ENCODE results near the gene ZFP42.
"Not testable (repeated sequence)": the region's sequence is repeated elsewhere in the genome, so short reads cannot be mapped to it uniquely, and the experiment has no call there.

The ZFP42 gene

GRCh38 chr4:187995322-187996207, at the start of gene ZFP42:
ZFP42 (plus strand) TSS chr4:187995771; CDS start chr4:188002808, 7,037 bp downstream.
- DNase-seq = no peak

- DNase-seq = no peak
Measured at GRCh38 chr4:187961171-187961570, 34.4 kb upstream of the ZFP42 start.

DNA sequence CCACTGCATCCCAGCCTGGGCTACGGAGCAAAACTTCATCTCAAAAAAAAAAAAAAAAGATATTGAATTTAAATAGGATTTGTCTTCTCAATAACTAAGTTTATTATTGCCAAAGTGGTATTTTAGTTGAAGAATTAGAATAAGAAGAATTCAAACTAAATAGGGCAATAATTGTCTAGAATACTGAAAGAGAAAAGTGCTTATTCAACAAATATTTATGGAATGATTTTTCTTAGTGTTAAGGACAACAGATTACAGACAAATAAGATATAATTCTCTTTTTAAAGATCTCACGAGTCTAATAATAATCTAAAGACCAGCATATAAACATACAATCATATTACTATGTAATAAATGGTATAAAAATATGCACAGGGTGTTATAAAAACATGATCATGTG, 33.6 kb upstream of the ZFP42 start:
- DNase-seq = no peak

DNA sequence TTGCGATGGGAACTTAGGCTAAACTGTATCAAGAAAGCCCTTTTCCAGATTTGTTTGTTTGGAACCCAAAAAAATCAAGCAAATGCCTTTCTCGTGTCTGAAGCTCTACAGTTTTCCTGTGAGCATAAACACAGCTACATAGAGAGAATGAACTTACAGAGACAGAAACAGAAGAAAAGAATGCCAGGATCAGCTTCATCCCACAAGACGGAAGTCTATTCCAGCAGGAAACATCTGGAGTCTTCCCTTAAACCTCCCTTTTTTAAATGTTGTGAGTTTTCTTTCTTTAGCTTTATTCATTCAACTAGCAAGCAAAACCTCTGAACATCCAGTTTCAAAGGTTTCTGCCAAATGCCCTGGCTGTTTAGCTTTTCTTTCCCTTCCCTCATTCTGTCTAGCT, 32.6 kb upstream of the ZFP42 start:
- DNase-seq = no peak

GRCh38 chr4:187965726-187966125, 29.8 kb upstream of the ZFP42 start:
- no peak for DNase-seq

- DNase-seq = no peak
Measured at GRCh38 chr4:187972135-187972534, 23.4 kb upstream of the ZFP42 start.

- DNase-seq = no peak
Measured at GRCh38 chr4:187983746-187984145, 11.8 kb upstream of the ZFP42 start.

GRCh38 chr4:187992971-187993370, 2.6 kb upstream of the ZFP42 start:
- no peak for DNase-seq

DNA sequence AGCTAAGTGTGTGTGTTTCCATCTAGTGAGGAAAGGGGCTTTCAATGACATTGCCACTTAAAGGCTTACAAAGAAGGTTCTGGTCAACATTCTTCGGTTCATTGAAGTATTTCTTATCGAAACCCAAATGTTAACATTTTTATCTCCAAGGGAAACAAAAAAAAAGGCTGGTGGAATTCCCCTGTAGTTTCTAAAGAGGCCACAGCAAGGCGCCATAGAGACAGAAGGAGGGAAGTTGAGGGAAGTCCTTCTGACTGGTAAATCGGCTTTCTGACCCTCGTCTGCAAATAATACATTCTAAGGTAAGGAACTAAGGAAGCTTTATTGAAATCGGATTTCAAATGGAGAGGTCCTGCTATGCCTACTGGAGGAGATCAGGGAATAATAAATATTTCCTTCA, 1.7 kb upstream of the ZFP42 start:
- DNase-seq = no peak

- no peak for DNase-seq
Measured at GRCh38 chr4:187996502-187997177, 1.1 kb downstream of the ZFP42 start.

- DNase-seq = not testable (repeated sequence)
Measured at GRCh38 chr4:187997991-187998390, 2.4 kb downstream of the ZFP42 start.

- no peak for DNase-seq
Measured at GRCh38 chr4:187999406-187999932, 3.9 kb downstream of the ZFP42 start.

DNA sequence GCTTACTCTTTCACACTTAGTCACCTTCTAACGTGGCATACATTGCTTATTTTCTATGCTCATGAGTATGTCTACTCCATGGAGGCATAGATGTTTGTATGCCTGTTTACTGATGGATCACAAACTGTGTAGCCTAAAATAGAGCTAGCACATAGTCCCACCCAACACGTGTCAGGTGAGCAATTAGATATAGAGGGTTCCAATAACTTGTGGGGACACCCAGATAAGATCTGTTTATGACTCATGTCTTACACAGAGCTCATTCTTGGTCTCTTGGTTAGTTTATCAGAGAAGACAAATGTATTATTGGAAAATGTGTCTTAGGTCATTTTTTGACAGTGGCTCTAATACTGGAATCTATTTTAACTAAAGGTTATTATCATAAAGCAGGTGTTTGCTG, 6.8 kb downstream of the ZFP42 start:
- no peak for DNase-seq

GRCh38 chr4:188002751-188003150, 7.2 kb downstream of the ZFP42 start:
- DNase-seq = no peak

- DNase-seq = no peak
Measured at GRCh38 chr4:188005561-188005960, 10.0 kb downstream of the ZFP42 start.

- DNase-seq = no peak
Measured at GRCh38 chr4:188006285-188006848, 10.8 kb downstream of the ZFP42 start.

DNA sequence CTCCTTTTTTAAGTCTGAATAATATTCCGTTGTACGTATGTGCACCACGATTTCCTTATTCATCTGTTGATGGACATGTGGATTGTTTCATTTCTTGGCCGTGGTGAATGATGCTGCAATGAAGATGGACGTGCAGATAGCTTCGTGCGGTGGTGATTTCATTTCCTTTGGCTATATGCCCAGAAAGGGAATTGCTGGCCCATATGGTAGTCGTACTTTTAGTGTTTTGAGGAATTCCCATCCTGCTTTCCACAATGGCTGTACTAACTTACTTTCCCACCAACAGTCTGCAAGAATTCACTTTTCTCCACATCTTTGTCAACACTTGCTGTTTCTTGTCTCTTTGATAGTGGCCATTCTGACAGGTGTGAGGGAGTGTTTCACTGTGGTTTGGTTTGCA, 12.8 kb downstream of the ZFP42 start:
- DNase-seq = no peak

DNA sequence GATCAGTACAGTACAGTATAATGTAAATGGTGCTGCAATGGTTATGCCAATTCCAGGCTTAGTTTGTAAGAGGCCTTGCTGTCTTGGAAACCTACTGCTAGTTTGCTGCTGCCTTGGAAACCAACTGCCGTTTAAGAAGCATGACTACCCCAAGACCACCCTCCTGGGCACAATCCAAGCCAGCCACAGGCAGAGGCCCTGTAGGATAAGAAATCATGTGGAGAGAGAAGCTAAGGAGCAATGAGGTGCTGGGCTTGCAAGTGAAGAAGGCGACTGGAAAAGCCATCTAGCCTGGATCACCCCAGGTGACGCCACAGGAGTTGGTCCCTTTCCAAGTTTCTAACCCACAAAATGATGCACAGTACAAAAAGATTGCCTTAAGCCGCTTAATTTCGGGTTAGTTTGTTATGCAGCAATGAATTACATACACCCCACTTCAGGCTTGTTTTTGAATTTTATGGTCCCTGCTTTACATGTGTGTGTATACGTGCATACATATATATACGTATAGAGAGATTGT, 16.9 kb downstream of the ZFP42 start:
- DNase-seq = no peak

DNA sequence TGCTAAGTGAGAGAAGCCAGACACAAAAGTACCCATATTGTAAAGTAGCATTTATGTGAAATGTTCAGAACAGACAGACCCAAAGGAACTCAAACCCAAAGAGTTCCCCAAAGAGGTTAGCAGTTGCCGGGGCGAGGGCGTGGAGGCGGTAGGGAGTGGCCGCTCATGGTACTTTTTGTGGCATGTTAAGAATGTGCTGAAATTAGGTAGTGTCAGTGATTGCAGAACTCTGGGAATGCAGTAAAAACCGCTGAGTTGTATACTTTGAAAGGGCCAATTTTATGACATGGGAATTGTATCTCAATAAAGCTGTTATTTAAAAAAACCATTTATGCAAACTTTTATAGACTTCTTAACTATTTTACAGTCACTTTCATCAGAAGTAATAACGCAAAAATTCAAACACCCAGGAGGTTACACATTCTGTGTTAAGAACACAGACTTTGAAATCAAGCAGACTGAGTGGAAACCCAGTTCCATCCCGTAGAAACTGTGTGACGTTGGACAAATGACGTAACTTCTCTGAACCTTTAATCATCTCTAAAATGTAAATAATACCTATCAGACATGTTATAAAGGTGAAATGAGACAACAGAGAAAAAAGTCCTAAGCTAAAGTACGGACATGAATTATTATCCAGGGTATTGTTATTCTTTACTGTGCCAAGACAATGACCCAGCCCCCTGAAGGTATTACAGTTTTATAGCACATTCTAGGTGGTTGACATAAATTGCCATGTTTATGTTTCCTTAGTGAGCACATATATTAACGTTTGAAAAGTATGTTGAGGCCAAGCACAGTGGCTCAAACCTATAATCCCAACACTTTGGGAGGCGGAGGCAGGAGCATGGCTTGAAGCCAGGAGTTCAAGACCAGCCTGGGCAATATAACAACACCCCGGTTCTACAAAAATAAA, 19.7 kb downstream of the ZFP42 start:
- no peak for DNase-seq

- DNase-seq = no peak
Measured at GRCh38 chr4:188016754-188017153, 21.2 kb downstream of the ZFP42 start.

GRCh38 chr4:188018262-188018661, 22.7 kb downstream of the ZFP42 start:
- DNase-seq = no peak

GRCh38 chr4:188021548-188022249, 26.1 kb downstream of the ZFP42 start:
- DNase-seq = no peak

Measured in activated T-cell treated with anti-CD3 and anti-CD28 coated beads for 4 hours (primary cell).